Stimulated activated effector memory CD8-positive, alpha-beta T cell treated with anti-CD3 and anti-CD28 coated beads, Interleukin-12 subunit alpha, Interleukin-12 subunit beta, amount 100 ng/mL, for 72 hours (primary cell): ENCODE results near the gene MAML3.

Source experiments
- ATAC-seq: fragments of 150-1000 bp; cut with Tn5 transposase; 2 replicates; pipeline ENCODE4 v1.10.0; 2021
- DNase-seq, 2 donors: peaks; one replicate each; pipeline ENCODE4 v3.0.0; 2021 to 2022; ENCODE audit warnings: low spot score in 2 of 2
- H3K27ac Mint-ChIP-seq: one replicate; pipeline ENCODE4 v1.8.0; 2022; ENCODE audit warnings: mild to moderate bottlenecking, mixed read lengths
- H3K36me3 Mint-ChIP-seq: one replicate; pipeline ENCODE4 v1.8.0; 2022; ENCODE audit warnings: mild to moderate bottlenecking, mixed read lengths
- H3K4me1 Mint-ChIP-seq: one replicate; pipeline ENCODE4 v1.8.0; 2022; ENCODE audit warnings: mixed read lengths
- H3K4me3 Mint-ChIP-seq: one replicate; pipeline ENCODE4 v1.8.0; 2022; ENCODE audit warnings: mild to moderate bottlenecking, mixed read lengths
- H3K9me3 Mint-ChIP-seq: one replicate; pipeline ENCODE4 v1.8.0; 2022; ENCODE audit warnings: mixed read lengths

The MAML3 gene

DNA sequence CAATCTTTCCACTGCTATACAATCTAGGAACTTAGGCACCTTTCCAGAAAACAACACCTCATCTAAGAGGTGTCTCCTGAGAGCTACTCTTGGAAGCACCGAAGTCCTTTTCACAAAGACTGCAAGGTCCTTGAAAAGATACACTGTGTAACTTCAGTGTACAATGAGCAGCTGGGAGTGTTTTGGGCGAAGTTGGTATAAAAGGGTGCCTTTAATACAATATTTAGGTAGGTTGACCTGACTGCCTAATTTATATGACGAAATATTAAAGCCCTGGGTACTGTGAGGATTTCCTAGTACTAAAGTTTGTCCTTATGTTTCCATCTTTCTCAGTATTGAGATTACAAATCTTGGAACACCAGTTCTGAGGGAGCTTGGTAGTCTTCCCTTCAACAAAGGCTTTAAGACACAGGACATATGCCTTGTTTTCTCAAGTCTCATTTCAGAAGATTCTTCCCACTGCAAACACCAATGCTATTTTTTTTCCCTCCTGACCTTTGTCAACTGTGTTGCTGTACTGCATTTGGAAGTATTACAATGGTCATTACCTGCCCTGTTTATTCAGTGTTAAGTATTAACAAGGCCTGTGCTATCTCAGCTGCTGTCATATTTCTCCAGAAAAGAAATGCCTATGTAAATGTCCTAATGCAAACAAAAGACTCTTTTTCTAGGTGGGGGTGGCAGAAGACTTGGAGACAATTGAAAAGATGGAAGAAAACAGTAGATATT lies 134.2 kb downstream of the MAML3 start:
- DNase-seq = no peak
- no peaks in the 10 kb centered on the region for H3K4me1 Mint-ChIP-seq
- H3K27ac Mint-ChIP-seq = no peak overlapping the region
- no peak for ATAC-seq
- no peaks in the 10 kb centered on the region for H3K9me3 Mint-ChIP-seq
- no peaks in the 10 kb centered on the region for H3K36me3 Mint-ChIP-seq
- H3K4me3 Mint-ChIP-seq = no peak overlapping the region

DNA sequence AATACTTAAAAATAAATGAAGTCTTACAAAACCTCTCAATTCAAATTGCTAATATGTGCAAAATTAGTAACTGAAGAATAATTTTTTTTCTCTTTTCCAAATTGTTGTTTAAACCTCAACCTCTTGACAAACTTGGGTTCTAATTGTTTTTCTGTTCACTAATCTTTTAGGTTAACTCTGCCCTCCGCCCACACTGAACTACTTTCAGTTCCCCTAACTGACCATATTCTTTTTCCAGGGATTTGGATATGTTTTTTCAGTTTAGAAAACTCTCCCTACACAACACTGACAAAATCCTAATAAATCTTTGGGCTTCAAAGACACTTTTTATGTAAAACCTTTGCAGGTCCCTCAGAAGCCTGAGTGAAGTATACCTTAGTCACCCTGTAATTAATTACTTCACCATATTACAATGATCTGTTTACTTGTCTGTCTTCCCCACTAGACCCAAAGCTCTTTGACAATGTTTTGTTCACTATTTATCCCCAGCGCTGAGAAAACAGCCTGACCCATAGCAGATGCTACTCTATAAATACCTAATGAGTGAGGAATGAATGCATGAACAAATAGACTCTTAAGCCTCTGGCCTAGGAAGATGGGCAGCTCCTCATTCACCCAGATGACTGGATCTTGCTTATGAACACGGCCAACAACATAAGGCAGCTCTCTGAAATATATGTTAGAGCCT lies 134.9 kb downstream of the MAML3 start:
- Mint-ChIP-seq H3K4me3 (no peak overlapping the region), H3K9me3 (no peaks in the 10 kb centered on the region), H3K36me3 (no peaks in the 10 kb centered on the region), H3K27ac (no peak overlapping the region), H3K4me1 (no peaks in the 10 kb centered on the region)
- DNase-seq (no peak), ATAC-seq (no peak)

DNA sequence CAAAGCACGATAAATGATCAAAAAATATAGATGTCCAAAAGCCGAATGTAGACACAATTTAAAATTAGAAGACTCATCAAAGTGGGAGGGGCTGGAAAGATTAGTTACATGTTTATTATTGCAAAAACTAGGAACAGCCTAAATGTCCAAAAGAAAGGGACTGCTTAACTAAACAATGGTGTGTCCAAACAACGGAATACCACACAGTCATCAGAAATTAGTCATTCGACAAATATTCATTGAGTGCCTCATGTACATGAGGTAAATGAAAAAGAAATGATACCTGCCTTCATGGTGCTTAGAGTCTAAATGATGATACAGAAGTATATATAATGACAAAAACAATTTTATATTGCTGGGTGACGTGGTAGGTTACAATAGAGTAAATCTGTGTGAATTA lies 139.7 kb downstream of the MAML3 start:
- peaks cover 6% of the 10 kb centered on the region for H3K4me1 Mint-ChIP-seq
- no peak for DNase-seq

DNA sequence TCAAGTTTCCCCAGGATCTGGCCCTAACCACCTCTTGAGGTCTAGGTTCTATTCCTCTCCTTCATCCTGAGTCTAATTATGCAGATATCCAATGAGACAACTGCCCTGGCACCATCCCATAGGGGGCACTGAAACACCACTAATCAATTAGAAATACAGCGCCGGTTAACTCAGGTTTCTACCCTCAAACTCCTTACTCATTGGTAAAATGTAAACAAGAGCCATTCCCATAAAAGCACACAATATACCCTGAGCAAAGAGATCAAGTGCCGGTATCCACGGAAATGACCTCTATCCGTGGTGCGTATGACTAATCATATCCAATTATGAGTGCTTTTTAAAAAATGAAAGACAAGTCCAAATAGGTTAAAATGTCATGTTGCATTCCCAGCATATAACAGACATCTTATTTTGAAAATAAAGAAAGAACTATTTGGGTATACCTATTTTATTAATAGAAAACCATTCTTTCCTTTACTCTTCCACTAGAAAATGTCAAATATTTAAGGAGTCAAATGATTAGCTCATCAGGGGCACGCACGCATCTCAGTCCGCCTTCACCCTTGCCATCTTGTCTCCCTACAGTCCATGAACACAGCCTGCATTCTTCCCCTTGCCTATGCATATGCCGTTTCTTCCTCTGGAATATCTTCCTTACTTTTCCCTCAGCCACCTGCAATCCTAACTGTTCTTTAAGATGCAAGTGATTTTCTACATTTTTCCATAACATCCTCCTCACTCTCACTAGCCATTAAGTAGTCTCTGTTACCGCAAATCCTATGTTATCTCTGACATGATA lies 141.1 kb downstream of the MAML3 start:
- no peaks in the 10 kb centered on the region for H3K9me3 Mint-ChIP-seq
- no peak overlapping the region for H3K4me3 Mint-ChIP-seq
- no peaks in the 10 kb centered on the region for H3K36me3 Mint-ChIP-seq
- H3K27ac Mint-ChIP-seq = no peak overlapping the region
- ATAC-seq (peak; percentile 87), DNase-seq (peak; percentile 17 to 57)
- peaks cover 6% of the 10 kb centered on the region for H3K4me1 Mint-ChIP-seq

More for the DNA sequence above, 139.7 kb downstream of the MAML3 start:
- H3K36me3 Mint-ChIP-seq = no peaks in the 10 kb centered on the region
- no peak for ATAC-seq
- H3K9me3 Mint-ChIP-seq = no peaks in the 10 kb centered on the region
- no peak overlapping the region for H3K27ac Mint-ChIP-seq
- no peak overlapping the region for H3K4me3 Mint-ChIP-seq

DNA sequence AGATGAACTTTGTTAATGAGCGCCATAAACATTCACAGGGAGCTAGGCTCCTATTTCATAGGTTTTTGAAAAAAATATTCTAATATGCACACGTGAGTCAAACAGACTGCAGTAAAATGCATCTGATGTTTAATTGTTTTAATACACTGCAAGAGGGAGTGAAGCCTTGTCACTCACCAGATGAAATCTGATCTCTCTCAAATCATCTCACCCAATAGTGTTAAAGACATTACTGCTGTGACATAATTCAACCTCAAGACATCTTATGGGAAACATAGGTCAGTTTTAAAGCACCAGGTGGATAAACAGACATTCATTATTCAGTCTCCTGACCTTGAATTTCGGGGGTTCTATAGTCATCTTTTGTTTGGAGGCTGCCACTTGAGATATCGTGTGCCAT lies 148.3 kb downstream of the MAML3 start:
- H3K4me1 Mint-ChIP-seq = no peaks in the 10 kb centered on the region
- no peaks in the 10 kb centered on the region for H3K36me3 Mint-ChIP-seq
- DNase-seq (no peak), ATAC-seq (no peak)
- no peak overlapping the region for H3K4me3 Mint-ChIP-seq
- no peak overlapping the region for H3K27ac Mint-ChIP-seq
- H3K9me3 Mint-ChIP-seq = no peaks in the 10 kb centered on the region

DNA sequence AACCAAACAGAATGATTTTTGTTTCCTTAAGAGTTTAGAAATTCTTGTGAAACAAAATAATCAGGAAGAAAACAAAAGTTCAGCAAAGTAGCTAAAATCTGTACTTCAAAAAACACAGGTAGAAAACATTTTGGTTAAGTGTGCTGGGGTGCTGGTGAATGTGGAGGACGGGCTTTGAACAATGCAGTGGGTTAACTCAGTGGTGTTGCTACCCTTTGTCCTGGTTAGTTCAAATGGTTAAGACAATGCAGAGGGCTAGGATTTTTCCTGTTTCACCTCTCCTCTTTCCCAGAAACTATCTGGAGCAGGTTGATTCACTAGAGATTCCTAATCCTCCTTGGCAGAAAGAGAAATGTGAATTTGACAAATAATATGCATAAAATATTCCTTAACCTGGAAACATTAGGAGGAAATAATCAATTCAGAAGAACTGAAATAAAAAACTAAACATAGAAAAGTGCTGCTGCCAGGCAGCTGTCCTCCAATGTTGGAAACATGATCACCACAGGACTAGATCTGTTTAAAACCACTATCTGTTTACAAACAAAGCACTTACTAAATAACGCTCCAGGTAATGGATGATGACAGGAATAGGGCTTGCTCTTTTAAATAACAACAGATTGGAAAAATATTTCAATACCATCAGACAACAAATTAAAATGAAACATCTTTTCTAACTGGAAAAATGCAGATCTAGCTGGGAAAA lies 148.9 kb downstream of the MAML3 start:
- no peaks in the 10 kb centered on the region for H3K4me1 Mint-ChIP-seq
- no peaks in the 10 kb centered on the region for H3K36me3 Mint-ChIP-seq
- H3K9me3 Mint-ChIP-seq = no peaks in the 10 kb centered on the region
- H3K27ac Mint-ChIP-seq = no peak overlapping the region
- no peak overlapping the region for H3K4me3 Mint-ChIP-seq
- ATAC-seq = no peak
- DNase-seq = no peak

DNA sequence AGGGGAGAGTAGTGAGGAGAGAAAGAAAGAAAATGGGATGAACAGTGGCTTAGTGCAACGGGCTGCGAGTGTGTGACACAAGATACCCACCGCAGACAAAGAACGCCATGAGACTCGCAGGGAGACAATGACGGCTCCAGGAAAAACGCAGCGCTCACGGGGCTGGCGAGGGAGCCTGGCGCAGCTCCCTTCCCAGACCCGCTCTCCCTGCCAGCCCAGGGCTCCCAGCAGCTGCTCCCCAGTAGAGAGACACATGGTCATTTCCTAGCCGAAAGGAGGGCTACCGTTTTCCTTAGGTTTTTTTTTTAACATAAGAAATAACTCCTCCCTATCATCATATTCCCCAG lies 149.5 kb downstream of the MAML3 start:
- ATAC-seq (no peak), DNase-seq (no peak)
- H3K4me1 Mint-ChIP-seq = no peaks in the 10 kb centered on the region
- H3K27ac Mint-ChIP-seq = no peak overlapping the region
- no peaks in the 10 kb centered on the region for H3K36me3 Mint-ChIP-seq
- no peak overlapping the region for H3K4me3 Mint-ChIP-seq
- no peaks in the 10 kb centered on the region for H3K9me3 Mint-ChIP-seq

DNA sequence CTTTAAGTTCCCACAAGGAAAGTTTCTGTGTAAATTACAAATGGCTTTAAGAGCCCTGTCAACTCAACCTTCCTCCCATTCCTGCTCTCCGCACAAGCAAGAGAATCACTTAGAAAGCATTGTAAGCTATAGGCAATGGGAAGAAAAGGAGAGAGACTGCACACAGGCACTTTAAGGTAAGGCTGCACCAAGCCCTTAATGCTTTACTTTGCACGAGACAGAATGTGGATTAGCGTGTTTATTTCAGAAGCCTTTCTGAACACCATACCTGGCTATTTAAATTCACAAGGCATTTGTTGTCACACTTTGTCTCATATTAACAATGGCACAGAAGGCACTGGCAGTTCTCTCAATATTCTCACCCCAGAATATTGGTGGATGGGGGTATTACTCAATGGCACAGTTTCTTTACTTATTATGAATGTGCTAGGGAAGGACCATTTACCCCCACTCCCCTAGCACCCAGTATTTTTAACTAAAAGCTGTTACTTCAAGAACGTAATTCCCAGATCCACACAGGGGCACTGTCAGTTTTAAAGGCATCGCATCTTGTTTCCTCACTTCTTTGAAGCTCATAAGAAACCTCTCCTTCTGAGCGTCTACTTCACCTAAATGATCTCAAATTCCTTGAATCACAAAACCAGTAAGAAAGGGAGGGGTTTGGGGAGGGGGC lies 150.0 kb downstream of the MAML3 start:
- H3K4me3 Mint-ChIP-seq = no peak overlapping the region
- no peak for ATAC-seq
- H3K9me3 Mint-ChIP-seq = no peaks in the 10 kb centered on the region
- no peaks in the 10 kb centered on the region for H3K4me1 Mint-ChIP-seq
- no peak overlapping the region for H3K27ac Mint-ChIP-seq
- no peaks in the 10 kb centered on the region for H3K36me3 Mint-ChIP-seq
- no peak for DNase-seq

DNA sequence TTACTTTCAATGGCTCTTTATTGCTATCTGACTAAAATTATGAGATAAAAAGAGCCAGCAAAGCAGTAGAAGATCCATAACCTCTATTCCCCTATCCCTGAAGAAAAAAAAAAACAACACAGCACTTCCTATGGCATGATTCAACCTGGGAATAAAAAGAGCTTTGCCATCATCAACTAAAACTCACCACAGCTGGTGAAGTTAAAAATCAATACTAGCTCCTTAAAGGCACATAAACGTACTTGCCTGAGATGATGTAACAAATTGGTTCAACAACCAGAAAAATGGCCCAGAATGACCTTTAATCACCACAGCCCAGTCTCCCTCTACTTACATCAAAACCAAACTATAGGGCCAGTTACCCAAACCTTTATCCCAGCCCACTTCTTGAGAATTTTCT lies 153.8 kb downstream of the MAML3 start:
- no peak overlapping the region for H3K27ac Mint-ChIP-seq
- DNase-seq (no peak), ATAC-seq (no peak)
- H3K36me3 Mint-ChIP-seq = no peaks in the 10 kb centered on the region
- no peaks in the 10 kb centered on the region for H3K4me1 Mint-ChIP-seq
- no peaks in the 10 kb centered on the region for H3K9me3 Mint-ChIP-seq
- no peak overlapping the region for H3K4me3 Mint-ChIP-seq

DNA sequence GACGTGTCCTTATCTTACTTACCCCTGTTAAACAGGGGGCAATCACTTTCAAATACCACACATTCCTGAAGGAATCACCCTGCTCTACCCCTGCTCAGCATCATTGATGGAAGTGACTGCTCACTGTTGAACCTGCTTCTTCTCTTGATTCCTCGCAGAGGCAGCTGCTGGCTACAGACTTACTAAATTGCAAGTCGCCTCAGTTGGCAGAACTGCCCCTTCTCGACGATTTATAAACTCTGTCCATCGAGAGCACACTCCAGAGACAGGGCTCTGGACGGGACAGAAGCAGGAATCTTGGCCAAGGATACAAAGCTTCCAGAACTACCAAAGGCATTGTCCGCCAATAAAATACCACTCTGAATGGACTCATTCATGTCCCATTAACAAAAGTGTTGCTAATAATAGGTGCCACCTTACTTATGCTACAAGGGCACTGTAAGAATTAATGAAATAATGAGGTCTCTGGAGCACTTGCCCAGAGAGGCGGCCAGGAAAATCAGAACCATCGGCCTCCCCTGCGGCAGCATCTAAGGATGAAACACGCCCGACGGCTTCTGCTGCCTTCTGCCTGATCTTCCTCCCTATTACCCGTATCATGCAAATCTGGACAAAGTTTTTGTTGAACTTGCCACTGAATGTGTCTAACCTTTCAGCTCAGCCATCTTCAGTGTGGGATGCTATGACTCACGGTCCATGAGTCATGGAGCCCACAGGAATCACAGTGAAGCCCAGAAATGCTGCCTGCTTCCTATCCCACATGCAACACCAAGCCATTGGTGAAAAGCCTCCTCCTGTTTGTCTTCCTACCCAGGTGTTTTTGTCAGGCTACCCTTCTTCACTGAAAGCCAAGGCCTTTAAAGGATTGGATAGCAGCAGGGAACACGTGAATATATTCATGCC lies 164.9 kb downstream of the MAML3 start:
- Mint-ChIP-seq H3K27ac (no peak overlapping the region), H3K9me3 (no peaks in the 10 kb centered on the region), H3K4me3 (no peak overlapping the region), H3K36me3 (no peaks in the 10 kb centered on the region), H3K4me1 (peaks cover 7% of the 10 kb centered on the region)
- peak; percentile 86 for ATAC-seq
- DNase-seq = no peak

DNA sequence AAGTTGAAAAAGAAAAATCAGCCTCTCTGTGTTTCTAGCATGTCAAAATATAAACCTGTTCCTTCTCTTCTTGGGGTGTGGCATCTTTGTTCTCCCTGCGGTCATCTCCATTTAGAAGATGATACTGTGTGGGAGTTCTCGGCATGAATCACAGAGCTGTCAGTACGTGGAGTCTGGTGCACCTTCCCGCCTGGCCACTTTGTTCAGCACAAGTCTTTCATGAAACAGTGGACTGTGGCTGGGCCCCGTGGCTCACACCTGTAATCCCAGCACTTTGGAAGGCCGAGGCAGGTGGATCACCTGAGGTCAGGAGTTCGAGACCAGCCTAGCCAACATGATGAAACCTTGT lies 166.5 kb downstream of the MAML3 start:
- Mint-ChIP-seq H3K36me3 (no peaks in the 10 kb centered on the region), H3K9me3 (no peaks in the 10 kb centered on the region), H3K27ac (no peak overlapping the region), H3K4me1 (peaks cover 7% of the 10 kb centered on the region), H3K4me3 (no peak overlapping the region)
- ATAC-seq (peak; percentile 45), DNase-seq (no peak)

DNA sequence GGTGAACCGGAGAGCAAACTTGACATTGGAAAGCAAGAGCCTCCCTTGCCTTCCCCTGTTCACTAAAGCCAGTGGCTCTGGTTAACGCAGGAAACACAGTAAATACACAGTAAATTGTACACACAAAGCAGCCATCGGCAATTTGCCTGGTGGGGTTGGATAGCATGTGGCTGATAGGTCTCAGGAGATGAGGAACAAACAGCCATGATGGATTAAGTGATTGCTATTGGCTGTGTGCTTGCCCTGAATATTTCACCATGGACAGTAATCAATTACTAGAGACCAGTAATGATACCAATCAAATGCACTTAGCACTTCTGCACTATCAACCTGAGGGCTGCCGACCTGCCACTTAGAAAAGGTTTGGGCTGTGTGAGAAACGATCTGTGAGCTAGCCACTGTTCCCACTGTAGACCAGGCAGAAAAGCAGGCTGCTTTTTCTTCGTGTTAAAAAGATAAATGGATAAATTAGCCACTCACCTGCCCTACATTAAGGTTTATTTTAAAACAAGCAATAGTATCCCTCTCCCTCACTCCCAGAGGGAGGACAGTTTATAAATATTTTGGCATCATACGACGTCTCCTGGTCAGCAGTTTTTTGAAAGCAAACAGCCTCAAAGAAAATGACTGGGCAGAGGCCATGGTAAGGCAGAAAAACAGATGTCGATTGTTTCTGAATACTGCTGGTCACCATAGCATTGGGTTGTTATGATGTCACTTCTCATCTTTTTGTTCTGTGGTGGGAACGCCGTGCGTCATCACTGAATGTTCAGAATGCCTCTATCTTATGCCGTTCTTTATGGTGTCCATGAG lies 167.1 kb downstream of the MAML3 start:
- no peak overlapping the region for H3K27ac Mint-ChIP-seq
- H3K36me3 Mint-ChIP-seq = no peaks in the 10 kb centered on the region
- DNase-seq (no peak), ATAC-seq (no peak)
- H3K4me1 Mint-ChIP-seq = peaks cover 7% of the 10 kb centered on the region
- no peaks in the 10 kb centered on the region for H3K9me3 Mint-ChIP-seq
- H3K4me3 Mint-ChIP-seq = no peak overlapping the region

DNA sequence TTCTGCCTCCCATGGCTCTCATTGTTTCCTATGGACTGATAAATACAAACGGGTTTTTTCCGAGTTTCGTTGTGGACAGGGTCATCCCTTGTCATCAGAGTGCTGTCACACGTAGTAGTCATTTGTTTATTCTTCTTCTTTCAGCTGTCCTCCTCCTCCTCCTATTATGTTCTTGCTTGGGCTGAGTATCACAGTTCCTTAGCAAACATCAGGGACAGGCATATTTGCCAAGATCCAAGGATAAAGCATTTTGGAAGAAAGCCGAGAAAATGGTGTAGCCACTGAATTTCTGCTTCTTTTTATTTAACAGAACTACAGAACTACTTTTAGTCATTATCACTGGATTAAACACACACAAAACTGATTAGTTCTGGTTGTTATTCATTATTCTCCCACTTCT lies 167.9 kb downstream of the MAML3 start:
- Mint-ChIP-seq H3K4me1 (peaks cover 7% of the 10 kb centered on the region), H3K9me3 (no peaks in the 10 kb centered on the region), H3K4me3 (no peak overlapping the region), H3K36me3 (no peaks in the 10 kb centered on the region), H3K27ac (no peak overlapping the region)
- DNase-seq (no peak), ATAC-seq (no peak)

DNA sequence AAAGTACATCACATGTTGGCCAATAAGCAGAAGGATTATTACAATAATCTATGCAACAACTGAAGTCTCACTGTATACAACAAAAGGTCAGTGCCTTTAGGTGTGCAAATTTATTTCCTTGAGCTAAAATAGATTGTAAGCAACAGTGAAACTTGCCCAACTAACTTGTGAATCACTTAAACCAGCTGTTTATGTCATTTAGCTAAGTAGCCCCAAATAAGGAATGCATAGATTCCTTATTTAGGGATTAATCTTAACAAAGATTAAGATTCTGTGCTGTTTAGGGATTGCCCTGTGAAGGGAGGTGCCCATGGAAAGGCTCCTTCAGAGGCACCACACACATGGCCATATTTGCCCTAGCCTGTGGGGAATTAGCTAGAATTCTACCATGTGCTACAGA lies 168.6 kb downstream of the MAML3 start:
- H3K27ac Mint-ChIP-seq = no peak overlapping the region
- H3K4me3 Mint-ChIP-seq = no peak overlapping the region
- ATAC-seq (no peak), DNase-seq (no peak)
- H3K36me3 Mint-ChIP-seq = no peaks in the 10 kb centered on the region
- peaks cover 7% of the 10 kb centered on the region for H3K4me1 Mint-ChIP-seq
- no peaks in the 10 kb centered on the region for H3K9me3 Mint-ChIP-seq
